Measurements from ENCODE around the gene CPNE7.

DNA sequence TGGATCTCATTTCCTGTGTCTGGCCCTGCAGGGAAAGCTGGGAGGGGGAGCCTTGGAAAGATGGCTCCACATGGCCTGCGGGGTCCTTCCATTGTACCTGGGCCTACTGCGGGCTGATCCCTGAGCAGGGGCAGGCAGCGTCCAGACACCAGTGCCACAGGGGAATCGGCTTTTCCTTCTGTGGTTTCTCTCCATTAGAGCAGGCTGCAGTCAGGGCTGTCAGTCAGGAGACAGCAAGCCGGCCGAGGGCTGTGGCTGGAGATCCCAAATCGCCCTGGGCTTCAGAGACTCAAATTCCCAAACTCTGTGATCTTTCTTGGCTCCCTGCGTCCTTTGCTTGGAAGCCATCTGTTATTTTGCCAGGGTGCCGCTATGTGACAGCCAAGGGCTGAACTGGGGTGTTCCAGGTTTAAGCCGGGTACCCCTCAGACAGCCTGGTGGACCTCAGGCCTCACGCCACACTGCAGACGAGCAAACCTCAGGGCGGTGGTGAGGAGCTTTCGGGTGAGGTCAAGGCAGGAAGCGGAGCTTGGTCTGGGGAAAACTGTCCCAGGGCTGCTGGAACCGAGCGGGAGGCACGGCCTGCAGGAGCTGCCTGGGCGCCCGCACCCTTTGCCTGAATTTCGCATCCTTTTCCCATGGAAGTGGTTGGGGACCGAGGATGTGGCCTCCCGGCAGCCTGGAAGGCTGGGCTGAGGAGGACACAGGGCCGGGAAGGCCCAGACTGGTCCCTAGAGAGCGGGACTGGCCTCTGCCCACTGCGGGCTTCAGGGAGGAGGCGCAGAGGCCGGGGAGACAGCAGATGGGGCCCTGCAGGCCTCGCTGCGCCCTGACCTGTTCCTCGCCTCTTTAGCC is 1.5 kb upstream of the CPNE7 start:
- no peak for TF ChIP-seq HDGF (IDR thresholded peaks at IDR 0.05; ENCODE audit: borderline replicate concordance)
- no peak for TF ChIP-seq FOXM1 (IDR thresholded peaks at IDR 0.05; ENCODE audit: borderline replicate concordance)
- no peak for TF ChIP-seq CTBP1 (IDR thresholded peaks at IDR 0.05; ENCODE audit: borderline replicate concordance)
- no peak for TF ChIP-seq PKNOX1 (IDR thresholded peaks at IDR 0.05)
- TF ChIP-seq TARDBP (IDR thresholded peaks at IDR 0.05), result no peak
- no peak for TF ChIP-seq SUZ12 (IDR thresholded peaks at IDR 0.05)
- no peak for TF ChIP-seq BHLHE40 (IDR thresholded peaks at IDR 0.05; ENCODE audit: borderline replicate concordance)
- TF ChIP-seq ARNT (IDR thresholded peaks at IDR 0.05), result no peak
- TF ChIP-seq FOXA1 (IDR thresholded peaks at IDR 0.05), result no peak
- TF ChIP-seq ELF4 (IDR thresholded peaks at IDR 0.05), result no peak
- no peak for TF ChIP-seq NFRKB (IDR thresholded peaks at IDR 0.05)

All from HEK293T (cell line).